Brain microvascular endothelial cell (primary cell): ENCODE measurements around the gene ITGB2.

Experiments
- DNase-seq: peaks from one replicate; pipeline ENCODE4 v3.0.0-alpha.2; 2020
- H3K27ac ChIP-seq: fragments of 250-450 bp; sonication (Bioruptor Pico); 2 replicates; pipeline ENCODE4 v1.5.1; 2020; ENCODE audit warnings: mild to moderate bottlenecking, moderate library complexity
- H3K27me3 ChIP-seq: fragments of 250-450 bp; sonication (Bioruptor Pico); replicated peaks from 2 replicates; pipeline ENCODE4 v1.5.1; 2020; ENCODE audit warnings: mild to moderate bottlenecking
- H3K36me3 ChIP-seq: fragments of 250-450 bp; sonication (Bioruptor Pico); replicated peaks from 2 replicates; pipeline ENCODE4 v1.5.1; 2020; ENCODE audit warnings: mild to moderate bottlenecking
- H3K4me3 ChIP-seq: 2 replicates; pipeline ENCODE4 v1.5.1; 2011; ENCODE audit warnings: low read depth, mild to moderate bottlenecking, control low read depth, low read length, moderate library complexity
- CTCF ChIP-seq: IDR thresholded peaks from 2 replicates; pipeline ENCODE4 v1.5.1; 2011; ENCODE audit warnings: low read depth, mild to moderate bottlenecking, moderate library complexity, low read length, control low read depth, inconsistent platforms; ENCODE audit errors: missing control alignments
- in situ Hi-C: cut with HindIII; loops from 2 replicates; pipeline ENCODE4 v1.10.0; 2017; ENCODE audit warnings: low sequenced_read_pairs, low pct_ligation_motif_present

ITGB2 gene

GRCh38 chr21:44895859-44896258, 24.8 kb downstream of the ITGB2 start:
- Histone ChIP-seq H3K27ac (no peak overlapping the region), H3K27me3 (peaks cover 70% of the 10 kb centered on the region), H3K36me3 (no peaks in the 10 kb centered on the region), H3K4me3 (no peak overlapping the region)
- in situ Hi-C loops: no loop called here
- no peak for TF ChIP-seq CTCF
- no peak for DNase-seq

DNA sequence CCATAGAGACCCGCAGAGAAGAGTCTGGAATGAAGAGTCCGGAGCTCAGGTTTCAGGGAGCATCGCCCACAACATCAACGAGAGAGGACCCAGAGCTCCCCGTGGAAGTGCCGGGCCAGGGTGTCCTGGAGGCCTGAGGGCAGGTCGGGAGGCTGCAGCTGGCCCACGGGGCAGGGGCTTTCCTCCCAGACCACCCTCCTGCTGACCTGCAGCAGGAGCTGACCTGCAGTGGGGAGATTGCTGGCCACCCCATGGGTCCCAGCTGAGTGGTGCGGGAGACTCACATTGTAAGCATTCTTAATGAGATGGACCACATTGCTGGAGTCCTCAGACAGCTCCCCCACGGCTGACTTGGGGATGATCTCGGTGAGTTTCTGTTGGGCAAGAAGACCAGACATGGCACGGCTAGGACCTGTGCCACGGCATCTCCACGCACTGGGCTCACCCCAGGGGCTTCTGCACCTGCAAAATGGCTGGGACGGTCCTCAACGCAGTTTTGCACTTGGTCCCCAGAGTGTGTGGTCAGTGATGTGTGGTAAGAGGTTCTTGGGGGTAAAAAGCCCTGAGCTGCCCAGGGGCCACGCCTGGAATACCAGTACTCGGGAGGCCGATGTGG, 25.9 kb downstream of the ITGB2 start:
- Histone ChIP-seq H3K4me3 (no peak overlapping the region), H3K27me3 (peaks cover 68% of the 10 kb centered on the region), H3K36me3 (no peaks in the 10 kb centered on the region), H3K27ac (no peak overlapping the region)
- no peak for DNase-seq
- TF ChIP-seq CTCF: no peak
- in situ Hi-C loops: no loop called here

- no peak for DNase-seq
- Histone ChIP-seq H3K36me3 (no peaks in the 10 kb centered on the region), H3K27me3 (peaks cover 64% of the 10 kb centered on the region), H3K27ac (no peak overlapping the region), H3K4me3 (no peak overlapping the region)
- in situ Hi-C loops: no loop called here
- no peak for TF ChIP-seq CTCF
These were observed 26.6 kb downstream of the ITGB2 start for GRCh38 chr21:44893948-44894656.

GRCh38 chr21:44893278-44893556, 27.5 kb downstream of the ITGB2 start:
- in situ Hi-C loops: no loop called here
- no peak for DNase-seq
- H3K27me3 ChIP-seq: peaks cover 58% of the 10 kb centered on the region
- no peak for TF ChIP-seq CTCF
- H3K36me3 ChIP-seq: no peaks in the 10 kb centered on the region
- no peak overlapping the region for H3K4me3 ChIP-seq
- no peak overlapping the region for H3K27ac ChIP-seq

DNA sequence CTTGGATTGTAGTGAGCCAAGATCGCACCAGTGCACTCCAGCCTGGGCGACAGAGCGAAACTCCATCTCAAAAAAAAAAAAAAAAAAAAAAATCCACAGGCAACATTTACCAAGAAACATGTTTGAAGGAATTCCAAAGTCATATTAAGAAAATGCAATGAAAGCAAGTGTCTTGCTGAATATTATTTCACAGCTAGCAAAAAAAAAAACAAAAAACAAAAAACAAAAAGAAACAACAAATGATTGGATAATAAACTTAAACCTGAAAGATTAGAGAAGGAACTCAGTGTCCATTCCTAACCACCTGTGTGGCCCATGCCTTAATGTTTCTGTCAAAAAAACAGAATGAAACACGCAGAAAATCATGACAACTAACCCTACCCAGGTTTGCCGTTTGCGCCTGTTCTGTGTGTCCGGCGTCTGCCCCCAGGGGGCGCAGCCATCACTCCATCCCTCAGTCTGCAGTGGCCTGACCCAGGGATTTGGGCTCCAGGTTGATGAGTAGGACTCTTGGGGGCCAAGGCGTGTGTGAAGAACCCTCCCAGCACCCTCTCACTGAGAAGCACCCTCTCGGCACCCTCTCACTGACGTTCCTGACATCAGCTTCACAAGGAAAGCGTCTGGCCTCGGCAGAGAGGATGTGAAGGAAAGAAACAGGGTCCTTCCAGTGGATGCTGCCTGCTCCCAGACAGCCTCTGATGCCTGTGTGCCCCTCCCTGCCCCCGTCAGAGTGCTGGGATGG, 28.0 kb downstream of the ITGB2 start:
- peak; percentile 99 for TF ChIP-seq CTCF
- no peak overlapping the region for H3K27ac ChIP-seq
- H3K36me3 ChIP-seq: no peaks in the 10 kb centered on the region
- no peak overlapping the region for H3K4me3 ChIP-seq
- H3K27me3 ChIP-seq: peaks cover 53% of the 10 kb centered on the region
- in situ Hi-C loops: no loop called here
- DNase-seq: peak; percentile 34
